Panc1 (cell line): ENCODE results near the gene CSTF2T. TPM values are rescaled to one million over a fixed set of nuclear protein-coding genes. Genes with fewer than 3 reads are reported as not detected.

ENCODE experiments used
- ATAC-seq: fragments of 200-7000 bp; cut with Tn5 transposase; 2 replicates; pipeline ENCODE4 v1.9.1; 2020; ENCODE audit warnings: mild to moderate bottlenecking, moderate library complexity
- BruUV-seq: library from RNA; stranded (reverse); fragments of 400-500 nt; replicated peaks from 2 replicates; lab custom pipeline; 2021; lab: Mats Ljungman, UMichigan
- CTCF ChIA-PET: fragments of 300-600 bp; sonication (Branson Sonifier 250); formaldehyde crosslinking; loops from one replicate; lab custom pipeline; 2022; ENCODE audit warnings: antibody characterized with exemption; lab: Charles Lee
- POLR2A ChIA-PET: fragments of 300-600 bp; sonication (Branson Sonifier 250); formaldehyde crosslinking; loops from one replicate; lab custom pipeline; 2022; ENCODE audit warnings: antibody characterized with exemption; lab: Charles Lee
- DNase-seq: peaks from one replicate; pipeline ENCODE4 v3.0.0-alpha.2; 2010; ENCODE audit warnings: low read depth, low spot score
- H3K27ac ChIP-seq: 2 replicates; pipeline ENCODE4 v1.5.1; 2011; ENCODE audit warnings: mild to moderate bottlenecking, low read length, inconsistent platforms
- H3K27me3 ChIP-seq: fragments of 200-500 bp; sonication (Bioruptor generic); 2 replicates; pipeline ENCODE4 v1.6.0; 2014; ENCODE audit warnings: low read length, inconsistent platforms; ENCODE audit not compliant: control insufficient read depth, insufficient read depth
- H3K36me3 ChIP-seq: fragments of 200-500 bp; sonication (Bioruptor generic); 2 replicates; pipeline ENCODE4 v1.5.1; 2014; ENCODE audit warnings: inconsistent platforms, mild to moderate bottlenecking, low read length, moderate library complexity; ENCODE audit not compliant: control insufficient read depth, insufficient read depth
- H3K4me1 ChIP-seq: 2 replicates; pipeline ENCODE4 v1.5.1; 2011; ENCODE audit warnings: inconsistent platforms, mild to moderate bottlenecking, low read length, moderate library complexity; ENCODE audit not compliant: control insufficient read depth, insufficient read depth
- H3K4me3 ChIP-seq, 2 experiments: 2 replicates each; pipeline ENCODE4 v1.5.1; 2011 to 2012; ENCODE audit warnings: low read depth in 2 of 2, low read length in 2 of 2, mild to moderate bottlenecking in 2 of 2, inconsistent platforms in 1 of 2, moderate library complexity in 1 of 2
- H3K9me3 ChIP-seq: fragments of 200-500 bp; sonication (Bioruptor generic); 2 replicates; pipeline ENCODE4 v1.5.1; 2014; ENCODE audit warnings: low read depth, mild to moderate bottlenecking, inconsistent platforms, low read length, moderate library complexity; ENCODE audit not compliant: control insufficient read depth, insufficient read depth
- POLR2AphosphoS5 ChIP-seq: IDR thresholded peaks from 2 replicates; pipeline ENCODE4 v1.6.1; 2012; ENCODE audit warnings: mild to moderate bottlenecking, low read depth, low read length, moderate library complexity
- SIN3A ChIP-seq: IDR thresholded peaks from 2 replicates; pipeline ENCODE4 v1.6.1; 2012; ENCODE audit warnings: low read depth, mild to moderate bottlenecking, low read length, moderate library complexity, borderline replicate concordance; ENCODE audit not compliant: insufficient read depth
- TCF7L2 ChIP-seq: IDR thresholded peaks from 2 replicates; pipeline ENCODE4 v1.6.1; 2011; ENCODE audit warnings: mild to moderate bottlenecking, low read depth, low read length, inconsistent platforms
- in situ Hi-C: cut with HindIII; loops from 2 replicates; pipeline ENCODE4 v1.10.0; 2016; ENCODE audit warnings: low sequenced_read_pairs, low pct_unique_long_range_greater_than_20kb
- intact Hi-C: fragments of 100-400 bp; cut with micrococcal nuclease; formaldehyde crosslinking; loops from one replicate; pipeline ENCODE4 v1.10.0; 2022; ENCODE audit not compliant: unreplicated experiment
- total RNA-seq: library from RNA; stranded (reverse); gene quantifications from one replicate; pipeline ENCODE4 v1.2.1, GENCODE V29; 2021; ENCODE audit not compliant: unreplicated experiment
- TF ChIP-seq, protein P1 (sequence below), 2 experiments: IDR thresholded peaks; 2 replicates each; pipeline ENCODE4 v1.6.1; 2011 to 2012; ENCODE audit warnings: low read depth in 2 of 2, control low read depth in 1 of 2, low read length in 1 of 2, mild to moderate bottlenecking in 1 of 2, moderate library complexity in 1 of 2; ENCODE audit not compliant: insufficient read depth in 1 of 2
- TF ChIP-seq, protein P2 (sequence below): fragments of 450-650 bp; IDR thresholded peaks from 2 replicates; pipeline ENCODE4 v1.5.1; 2017; ENCODE audit warnings: mild to moderate bottlenecking

Gene CSTF2T
- total RNA-seq, 1 experiment from 2014 or later, result 20.8 TPM

DNA sequence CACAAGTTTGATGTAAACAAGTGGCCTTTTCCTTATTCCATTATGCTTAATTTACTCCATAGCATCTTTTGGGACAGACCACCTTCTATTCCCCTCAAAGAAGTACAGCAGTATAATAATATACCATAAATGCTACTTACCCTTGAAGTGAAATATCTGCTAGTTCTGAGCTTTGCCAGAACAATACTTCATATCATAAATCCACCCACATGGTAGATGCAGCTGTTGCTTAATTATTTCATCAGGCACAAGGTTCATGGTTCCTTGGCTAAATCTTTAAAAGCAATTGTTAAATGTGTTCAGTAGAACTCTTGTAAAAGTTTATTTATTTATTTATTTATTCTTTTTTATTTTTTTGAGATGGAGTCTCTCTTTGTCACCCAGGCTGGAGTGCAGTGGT lies 32.9 kb downstream of the CSTF2T start:
- no peak for TF ChIP-seq TCF7L2
- no peak for TF ChIP-seq SIN3A
- TF ChIP-seq, protein P1, sequence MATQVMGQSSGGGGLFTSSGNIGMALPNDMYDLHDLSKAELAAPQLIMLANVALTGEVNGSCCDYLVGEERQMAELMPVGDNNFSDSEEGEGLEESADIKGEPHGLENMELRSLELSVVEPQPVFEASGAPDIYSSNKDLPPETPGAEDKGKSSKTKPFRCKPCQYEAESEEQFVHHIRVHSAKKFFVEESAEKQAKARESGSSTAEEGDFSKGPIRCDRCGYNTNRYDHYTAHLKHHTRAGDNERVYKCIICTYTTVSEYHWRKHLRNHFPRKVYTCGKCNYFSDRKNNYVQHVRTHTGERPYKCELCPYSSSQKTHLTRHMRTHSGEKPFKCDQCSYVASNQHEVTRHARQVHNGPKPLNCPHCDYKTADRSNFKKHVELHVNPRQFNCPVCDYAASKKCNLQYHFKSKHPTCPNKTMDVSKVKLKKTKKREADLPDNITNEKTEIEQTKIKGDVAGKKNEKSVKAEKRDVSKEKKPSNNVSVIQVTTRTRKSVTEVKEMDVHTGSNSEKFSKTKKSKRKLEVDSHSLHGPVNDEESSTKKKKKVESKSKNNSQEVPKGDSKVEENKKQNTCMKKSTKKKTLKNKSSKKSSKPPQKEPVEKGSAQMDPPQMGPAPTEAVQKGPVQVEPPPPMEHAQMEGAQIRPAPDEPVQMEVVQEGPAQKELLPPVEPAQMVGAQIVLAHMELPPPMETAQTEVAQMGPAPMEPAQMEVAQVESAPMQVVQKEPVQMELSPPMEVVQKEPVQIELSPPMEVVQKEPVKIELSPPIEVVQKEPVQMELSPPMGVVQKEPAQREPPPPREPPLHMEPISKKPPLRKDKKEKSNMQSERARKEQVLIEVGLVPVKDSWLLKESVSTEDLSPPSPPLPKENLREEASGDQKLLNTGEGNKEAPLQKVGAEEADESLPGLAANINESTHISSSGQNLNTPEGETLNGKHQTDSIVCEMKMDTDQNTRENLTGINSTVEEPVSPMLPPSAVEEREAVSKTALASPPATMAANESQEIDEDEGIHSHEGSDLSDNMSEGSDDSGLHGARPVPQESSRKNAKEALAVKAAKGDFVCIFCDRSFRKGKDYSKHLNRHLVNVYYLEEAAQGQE (IDR thresholded peaks at IDR 0.05; ENCODE audit: insufficient read depth in 1 of 2, low read depth in 2 of 2, low read length in 1 of 2), result no peak
- TF ChIP-seq, protein P2, sequence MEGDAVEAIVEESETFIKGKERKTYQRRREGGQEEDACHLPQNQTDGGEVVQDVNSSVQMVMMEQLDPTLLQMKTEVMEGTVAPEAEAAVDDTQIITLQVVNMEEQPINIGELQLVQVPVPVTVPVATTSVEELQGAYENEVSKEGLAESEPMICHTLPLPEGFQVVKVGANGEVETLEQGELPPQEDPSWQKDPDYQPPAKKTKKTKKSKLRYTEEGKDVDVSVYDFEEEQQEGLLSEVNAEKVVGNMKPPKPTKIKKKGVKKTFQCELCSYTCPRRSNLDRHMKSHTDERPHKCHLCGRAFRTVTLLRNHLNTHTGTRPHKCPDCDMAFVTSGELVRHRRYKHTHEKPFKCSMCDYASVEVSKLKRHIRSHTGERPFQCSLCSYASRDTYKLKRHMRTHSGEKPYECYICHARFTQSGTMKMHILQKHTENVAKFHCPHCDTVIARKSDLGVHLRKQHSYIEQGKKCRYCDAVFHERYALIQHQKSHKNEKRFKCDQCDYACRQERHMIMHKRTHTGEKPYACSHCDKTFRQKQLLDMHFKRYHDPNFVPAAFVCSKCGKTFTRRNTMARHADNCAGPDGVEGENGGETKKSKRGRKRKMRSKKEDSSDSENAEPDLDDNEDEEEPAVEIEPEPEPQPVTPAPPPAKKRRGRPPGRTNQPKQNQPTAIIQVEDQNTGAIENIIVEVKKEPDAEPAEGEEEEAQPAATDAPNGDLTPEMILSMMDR, result no peak
- ChIA-PET CTCF (no interaction called here), POLR2A (no interaction called here)
- Histone ChIP-seq H3K4me1 (no peaks in the 10 kb centered on the region), H3K27me3 (no peaks in the 10 kb centered on the region), H3K4me3 (no peak overlapping the region), H3K27ac (no peak overlapping the region), H3K9me3 (no peaks in the 10 kb centered on the region), H3K36me3 (no peaks in the 10 kb centered on the region)
- ATAC-seq (no peak), DNase-seq (no peak)
- in situ Hi-C loops (no loop called here), intact Hi-C loops (no loop called here)
- no TSS peak for BruUV-seq

- H3K27ac ChIP-seq, result no peak overlapping the region
- intact Hi-C loops (no loop called here), in situ Hi-C loops (no loop called here)
- ChIA-PET CTCF (no interaction called here), POLR2A (interaction anchor here (0.6 kb wide), 2 partner anchors 38 to 602 kb away, joined by 14 to 15 read pairs; no protein-coding TSS in a partner anchor)
- no peak for ATAC-seq
- BruUV-seq, result no TSS peak
- H3K36me3 ChIP-seq, result no peaks in the 10 kb centered on the region
- TF ChIP-seq, protein P2, result no peak
- TF ChIP-seq TCF7L2 (no peak), SIN3A (no peak), POLR2AphosphoS5 (no peak)
- TF ChIP-seq, protein P1 (IDR thresholded peaks at IDR 0.05; ENCODE audit: insufficient read depth in 1 of 2, low read depth in 2 of 2, low read length in 1 of 2), result no peak
- no peaks in the 10 kb centered on the region for H3K4me1 ChIP-seq
- no peak for DNase-seq
- no peak overlapping the region for H3K4me3 ChIP-seq
- no peaks in the 10 kb centered on the region for H3K9me3 ChIP-seq
- H3K27me3 ChIP-seq, result no peaks in the 10 kb centered on the region
Measured at GRCh38 chr10:51663086-51663485, 36.3 kb downstream of the CSTF2T start.
